Myometrial cell (primary cell): Measurements from ENCODE around the gene MYLK4. TPM values are rescaled to one million over a fixed set of nuclear protein-coding genes. Genes with fewer than 3 reads are reported as not detected.

Experiments used
- total RNA-seq: library from RNA; depleted of rRNA; stranded (reverse); fragments of >200 nt; gene quantifications from 2 replicates; pipeline ENCODE4 v1.2.3, GENCODE V29; 2015

The MYLK4 gene
- under 0.01 and 0.18 TPM in 2 replicates for total RNA-seq

DNA sequence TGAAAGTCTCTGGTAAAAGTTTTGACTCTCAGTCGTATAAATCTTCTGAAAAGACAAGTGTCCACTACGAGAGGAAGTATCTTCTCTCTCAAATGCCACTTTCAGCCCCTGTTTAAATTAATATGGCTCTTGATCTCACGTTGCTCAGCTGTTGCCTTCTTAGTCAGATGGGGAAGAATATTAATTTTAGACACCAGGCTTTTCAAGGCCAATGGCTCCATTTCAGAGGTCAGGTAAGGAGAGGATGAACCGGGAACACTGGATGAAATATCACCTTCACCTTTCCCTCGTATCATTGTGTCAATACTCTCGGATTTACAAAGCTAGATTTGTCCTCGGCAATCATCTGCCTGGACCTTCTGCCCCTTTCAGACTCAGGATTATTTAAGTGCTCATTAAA is at the start of gene MYLK4:
TSS of gene MYLK4 (minus strand) at position 91 of the 400 bp plus-strand sequence. CDS start 1,628 bp downstream, outside the sequence.

DNA sequence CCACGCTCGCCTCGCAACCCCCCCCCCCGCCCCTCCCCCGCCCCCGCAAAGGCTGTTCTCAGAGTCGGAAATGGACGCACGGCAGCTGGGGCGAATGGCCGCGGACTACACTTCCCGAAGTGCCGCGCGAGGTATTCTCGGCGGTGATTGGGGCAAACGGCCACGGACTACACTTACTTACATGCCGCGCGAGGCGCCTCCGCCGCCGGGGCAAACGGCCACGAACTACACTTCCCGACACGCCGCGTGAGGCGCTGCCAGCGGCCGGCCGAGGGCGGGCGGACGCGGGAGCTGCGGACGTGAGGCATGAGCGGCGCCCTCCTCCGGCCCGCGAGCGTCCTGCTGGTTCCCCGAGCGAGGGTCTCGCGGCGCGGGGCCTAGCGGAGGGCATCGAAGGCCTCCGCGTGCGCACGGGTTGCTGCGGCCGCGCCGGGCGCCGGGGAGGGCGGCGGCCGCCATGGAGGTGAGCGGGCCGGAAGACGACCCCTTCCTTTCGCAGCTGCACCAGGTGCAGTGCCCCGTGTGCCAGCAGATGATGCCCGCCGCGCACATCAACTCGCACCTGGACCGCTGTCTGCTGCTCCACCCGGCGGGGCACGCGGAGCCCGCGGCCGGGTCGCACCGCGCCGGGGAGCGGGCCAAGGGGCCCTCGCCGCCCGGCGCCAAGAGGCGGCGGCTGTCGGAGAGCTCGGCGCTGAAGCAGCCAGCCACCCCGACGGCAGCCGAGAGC is 14.6 kb upstream of the MYLK4 start, which contains the start of gene WRNIP1:
TSS of gene WRNIP1 (plus strand) at position 228 of the 730 bp plus-strand sequence. CDS start at position 458, 230 bp downstream.

Other genes starting within 250 kb of the MYLK4 start
- 46.7 and 53.3 TPM in 2 replicates for gene WRNIP1, start 14.5 kb upstream of the MYLK4 start, total RNA-seq
- gene SERPINB1, start 90.9 kb upstream of the MYLK4 start, total RNA-seq, result 32.6 and 43.2 TPM in 2 replicates
- 7.5 and 9.2 TPM in 2 replicates for gene SERPINB9, start 152.4 kb upstream of the MYLK4 start, total RNA-seq
- gene SERPINB6, start 220.6 kb upstream of the MYLK4 start, total RNA-seq, result 136 and 138 TPM in 2 replicates
- gene NQO2, start 249.0 kb upstream of the MYLK4 start, total RNA-seq, result 25.7 and 26.9 TPM in 2 replicates